A673 (cell line): ENCODE results near the gene CLCN7.

Experiments
- CTCF ChIP-seq: fragments of 300-800, 200-600 bp; sonication (generic); conservative IDR thresholded peaks from 2 replicates; pipeline ENCODE4 v1.5.1; 2017; ENCODE audit warnings: low read depth, mild to moderate bottlenecking, antibody characterized with exemption, low read length, moderate library complexity, mixed read lengths
- EZH2 ChIP-seq: fragments of 200-600 bp; sonication (generic); IDR thresholded peaks from 2 replicates; pipeline ENCODE4 v1.6.1; 2017; ENCODE audit warnings: borderline replicate concordance, low read depth, mild to moderate bottlenecking, mixed read lengths, antibody characterized with exemption, low read length; ENCODE audit not compliant: poor library complexity, severe bottlenecking

GRCh38 chr16:1433263-1433560, 41.6 kb downstream of the CLCN7 start:
- TF ChIP-seq CTCF = no peak
- TF ChIP-seq EZH2 = no peak
